HG03196 (cell line): ENCODE measurements around the gene TTLL10.

Experiments used
- ATAC-seq: cut with Tn5 transposase; IDR thresholded peaks from one replicate; pipeline ENCODE4 v1.9.1; 2021; ENCODE audit not compliant: unreplicated experiment

TTLL10 gene

DNA sequence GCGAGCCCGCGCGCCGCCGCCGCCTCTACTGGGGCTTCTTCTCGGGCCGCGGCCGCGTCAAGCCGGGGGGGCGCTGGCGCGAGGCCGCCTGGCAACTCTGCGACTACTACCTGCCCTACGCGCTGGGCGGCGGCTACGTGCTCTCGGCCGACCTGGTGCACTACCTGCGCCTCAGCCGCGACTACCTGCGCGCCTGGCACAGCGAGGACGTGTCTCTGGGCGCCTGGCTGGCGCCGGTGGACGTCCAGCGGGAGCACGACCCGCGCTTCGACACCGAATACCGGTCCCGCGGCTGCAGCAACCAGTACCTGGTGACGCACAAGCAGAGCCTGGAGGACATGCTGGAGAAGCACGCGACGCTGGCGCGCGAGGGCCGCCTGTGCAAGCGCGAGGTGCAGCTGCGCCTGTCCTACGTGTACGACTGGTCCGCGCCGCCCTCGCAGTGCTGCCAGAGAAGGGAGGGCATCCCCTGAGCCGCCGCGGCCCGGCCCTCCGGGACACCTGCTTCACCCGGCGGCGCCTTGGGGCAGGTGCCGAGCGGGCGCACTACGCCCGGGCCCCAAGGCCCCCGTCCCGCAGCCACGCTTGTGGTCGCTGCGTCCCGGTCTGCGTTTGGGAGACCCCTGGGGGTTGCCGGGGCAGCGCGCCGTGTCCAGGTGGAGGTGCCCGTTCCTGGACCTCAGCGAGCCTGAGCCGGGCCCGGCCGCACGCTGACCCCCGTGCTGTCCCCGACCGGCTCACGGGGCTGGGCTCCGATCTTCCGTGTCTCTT is 59.3 kb downstream of the TTLL10 start:
- ATAC-seq: no peak

DNA sequence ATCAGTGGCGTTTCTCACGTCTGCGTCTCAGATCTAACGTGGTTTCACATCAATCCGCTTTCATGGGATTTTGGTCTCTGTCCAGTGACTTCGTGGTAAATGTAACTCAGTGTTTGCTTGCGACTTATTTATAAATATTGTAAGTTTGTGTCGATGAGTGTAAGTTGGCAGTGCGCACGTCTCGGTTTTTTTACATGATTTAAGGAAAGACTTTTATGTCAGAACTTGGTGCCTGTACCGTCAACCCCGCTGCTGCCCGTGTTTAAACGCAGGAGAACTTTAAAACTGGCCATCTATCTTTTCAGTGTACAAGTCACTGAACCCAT is 59.9 kb downstream of the TTLL10 start:
- ATAC-seq: no peak

- ATAC-seq: no peak
These were observed 60.6 kb downstream of the TTLL10 start for GRCh38 chr1:1234180-1234808.

GRCh38 chr1:1235016-1235744 is 61.5 kb downstream of the TTLL10 start:
- ATAC-seq: no peak

DNA sequence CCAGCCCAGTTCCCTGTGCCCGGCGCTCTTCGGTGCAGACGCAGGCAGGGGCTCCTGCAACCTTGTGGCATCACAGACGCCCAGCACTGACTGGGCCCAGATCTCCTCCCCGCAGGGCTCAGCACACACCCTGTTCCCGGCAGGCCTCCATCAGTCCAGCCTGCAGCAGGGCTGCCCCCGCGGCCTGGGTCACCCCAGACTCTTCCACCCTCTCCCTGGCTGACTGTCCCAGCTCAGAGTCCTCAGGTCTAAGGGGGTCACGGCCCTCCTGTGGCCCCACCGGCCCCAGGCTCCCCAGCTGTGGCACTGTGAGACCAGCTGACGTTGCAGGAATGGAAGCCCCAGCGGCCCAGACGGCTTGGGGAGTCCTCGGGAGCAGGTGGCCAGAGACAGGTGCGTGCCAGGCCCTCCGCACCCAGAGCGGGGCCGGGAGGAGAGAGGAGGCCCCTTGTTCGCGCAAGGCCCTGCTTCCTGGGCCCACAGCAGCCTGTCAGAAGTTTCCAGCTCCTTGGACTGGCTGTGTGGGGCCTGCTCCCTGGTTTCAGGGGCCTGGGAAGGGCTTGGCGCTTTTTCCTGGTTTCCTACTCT is 62.6 kb downstream of the TTLL10 start:
- ATAC-seq: no peak

DNA sequence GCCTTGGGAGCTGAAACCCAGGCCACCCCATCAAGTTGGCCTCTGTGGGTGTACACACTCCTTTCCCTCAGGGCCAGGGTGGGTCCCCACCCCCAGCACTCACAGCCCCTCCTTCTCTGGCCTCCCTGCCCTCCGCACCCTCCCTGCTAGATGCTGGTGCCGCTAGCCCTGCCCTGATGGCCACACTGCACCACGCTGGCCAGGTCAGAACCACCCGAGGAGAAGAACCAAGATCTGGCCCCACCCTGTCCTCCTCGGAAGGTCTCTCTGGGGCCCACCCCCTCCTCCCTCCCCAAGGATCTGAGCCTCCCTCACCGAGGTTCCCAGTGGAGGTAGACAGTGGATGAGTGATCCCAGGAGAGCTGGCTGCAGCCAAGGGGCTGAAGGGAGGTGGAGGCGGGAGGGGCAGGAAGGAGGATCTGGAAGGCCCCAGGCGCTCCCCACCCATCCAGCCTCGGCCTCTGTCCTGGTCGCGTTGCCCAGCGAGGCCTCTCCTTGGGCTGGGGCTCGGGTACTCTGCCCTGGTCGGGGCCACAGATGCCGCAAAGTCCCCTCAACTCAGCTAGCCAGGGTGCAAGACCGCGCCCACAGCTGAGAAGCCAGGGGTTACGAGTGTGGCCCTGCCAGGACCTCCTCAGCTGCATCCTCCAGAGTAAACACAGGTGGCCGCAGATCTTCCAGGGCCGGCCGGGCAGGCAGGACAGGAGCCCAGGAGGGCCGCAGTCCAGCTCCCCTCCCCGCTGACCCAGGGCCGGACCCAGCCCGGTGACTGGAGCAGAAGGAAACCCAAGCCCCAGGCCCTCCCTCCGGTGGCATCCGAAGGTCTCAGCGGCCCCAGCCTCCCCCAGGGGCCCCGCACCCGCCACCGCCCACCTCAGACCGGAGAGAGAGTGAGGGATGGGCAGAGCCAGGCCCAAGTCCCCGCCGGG is 63.5 kb downstream of the TTLL10 start:
- ATAC-seq: no peak

- ATAC-seq: no peak
These were observed 64.4 kb downstream of the TTLL10 start for GRCh38 chr1:1237874-1238701.

- no peak for ATAC-seq
These were observed 65.1 kb downstream of the TTLL10 start for GRCh38 chr1:1238702-1239178.

GRCh38 chr1:1239227-1239613 is 65.5 kb downstream of the TTLL10 start:
- no peak for ATAC-seq

DNA sequence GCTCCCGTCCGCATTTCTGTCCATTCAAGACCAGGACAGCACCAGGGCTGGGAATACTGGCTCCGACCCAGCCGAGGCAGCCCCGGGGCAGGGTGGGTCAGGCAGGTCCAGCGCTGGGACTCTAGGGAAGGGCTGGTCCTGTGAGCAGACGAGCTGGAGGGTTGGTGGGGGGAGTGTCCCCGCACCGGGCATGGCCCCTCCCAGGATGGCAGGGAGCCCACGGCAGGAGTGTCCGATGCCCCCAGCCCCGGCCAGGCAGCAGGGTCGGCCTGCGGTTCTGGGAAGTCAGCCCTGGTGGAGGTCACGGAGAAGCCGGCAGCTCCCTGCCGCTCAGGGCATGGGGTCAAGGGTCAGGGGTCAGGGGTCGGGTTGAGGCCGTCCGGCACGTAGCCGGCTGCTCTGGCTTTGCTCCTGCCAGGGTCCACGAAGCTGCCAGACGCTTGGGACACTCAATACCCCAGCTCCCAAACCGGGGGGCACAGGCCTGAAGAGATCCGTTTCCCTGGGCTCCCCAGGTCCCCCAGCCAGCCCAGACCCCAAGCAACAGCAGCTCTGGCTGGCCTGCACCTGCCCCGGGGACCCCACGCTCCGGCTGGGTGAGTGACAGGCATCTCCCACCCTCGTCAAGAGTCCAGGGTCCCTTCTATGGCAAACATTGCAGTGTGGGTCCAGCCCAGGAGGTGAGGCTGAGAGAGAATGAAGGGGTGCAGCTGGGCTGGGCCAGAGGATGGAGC is 66.1 kb downstream of the TTLL10 start:
- ATAC-seq: no peak

- ATAC-seq: no peak
These were observed 66.7 kb downstream of the TTLL10 start for GRCh38 chr1:1240348-1240732.

DNA sequence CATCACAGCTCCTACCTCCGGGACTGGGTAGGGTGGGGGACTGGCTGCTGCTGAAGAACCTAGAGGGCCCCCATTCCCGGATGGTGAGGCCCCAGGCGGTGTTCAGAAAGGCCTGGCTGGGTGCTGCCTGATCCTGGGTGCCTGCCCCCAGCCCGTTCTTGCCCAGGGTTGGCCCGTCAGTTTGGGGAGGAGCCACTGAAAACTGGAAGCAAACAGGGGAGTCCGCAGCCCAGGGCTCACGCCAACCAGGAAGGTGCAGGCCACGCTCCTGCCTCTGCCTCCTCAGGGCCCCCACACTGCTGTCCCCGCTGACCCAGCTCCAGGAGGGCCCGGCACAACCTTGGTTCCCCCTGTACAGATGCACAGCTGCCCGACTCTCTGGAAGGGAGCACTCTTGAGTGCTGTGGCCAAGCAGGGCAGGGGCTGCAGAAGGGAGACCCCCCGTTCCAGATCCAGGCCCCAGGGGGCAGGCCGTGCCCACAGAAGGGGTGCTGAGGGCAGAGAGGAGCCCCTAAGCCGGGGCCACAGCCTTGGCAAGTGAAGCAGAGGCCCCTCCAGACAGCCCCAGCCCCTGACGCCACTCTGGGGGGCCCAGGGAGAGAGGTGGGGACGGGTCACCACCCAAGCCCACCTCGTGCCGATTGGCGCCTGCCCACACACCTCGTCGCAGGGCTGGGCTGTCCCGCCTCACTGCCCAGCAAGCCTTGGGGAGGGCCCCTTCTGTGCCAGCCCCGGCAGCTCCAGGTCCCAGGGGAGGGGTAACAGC is 67.3 kb downstream of the TTLL10 start:
- ATAC-seq: no peak

DNA sequence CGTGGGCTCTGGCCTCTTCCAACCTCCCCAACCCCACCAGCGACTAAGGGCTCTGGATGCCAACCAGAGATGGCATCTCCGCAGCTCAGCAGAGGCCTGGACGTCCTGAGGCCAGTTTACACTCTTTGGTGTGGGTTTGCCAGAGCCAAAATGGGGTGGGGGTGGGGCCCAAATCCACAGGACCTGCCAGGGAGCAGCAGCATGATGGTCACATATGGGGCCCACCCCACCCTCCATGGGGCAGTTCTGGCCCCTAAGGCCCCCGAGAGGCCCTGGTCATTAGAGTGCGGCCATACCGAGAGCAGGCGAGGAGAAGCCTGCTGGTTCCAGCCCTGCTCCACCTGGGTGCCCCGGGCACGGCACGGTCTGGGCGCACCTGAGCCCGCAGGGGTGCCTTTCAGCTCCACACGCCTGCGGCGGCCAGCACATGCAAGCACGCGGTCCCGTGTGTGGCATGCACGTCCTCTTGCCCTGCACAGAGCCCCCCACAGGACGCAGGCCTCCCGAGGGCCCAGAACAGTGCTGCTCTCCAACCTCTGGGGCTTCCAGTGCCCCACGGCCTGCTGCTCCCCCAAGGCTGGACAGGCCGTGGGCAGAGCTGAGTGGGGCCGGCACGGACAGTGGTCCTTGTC is 68.0 kb downstream of the TTLL10 start:
- no peak for ATAC-seq

DNA sequence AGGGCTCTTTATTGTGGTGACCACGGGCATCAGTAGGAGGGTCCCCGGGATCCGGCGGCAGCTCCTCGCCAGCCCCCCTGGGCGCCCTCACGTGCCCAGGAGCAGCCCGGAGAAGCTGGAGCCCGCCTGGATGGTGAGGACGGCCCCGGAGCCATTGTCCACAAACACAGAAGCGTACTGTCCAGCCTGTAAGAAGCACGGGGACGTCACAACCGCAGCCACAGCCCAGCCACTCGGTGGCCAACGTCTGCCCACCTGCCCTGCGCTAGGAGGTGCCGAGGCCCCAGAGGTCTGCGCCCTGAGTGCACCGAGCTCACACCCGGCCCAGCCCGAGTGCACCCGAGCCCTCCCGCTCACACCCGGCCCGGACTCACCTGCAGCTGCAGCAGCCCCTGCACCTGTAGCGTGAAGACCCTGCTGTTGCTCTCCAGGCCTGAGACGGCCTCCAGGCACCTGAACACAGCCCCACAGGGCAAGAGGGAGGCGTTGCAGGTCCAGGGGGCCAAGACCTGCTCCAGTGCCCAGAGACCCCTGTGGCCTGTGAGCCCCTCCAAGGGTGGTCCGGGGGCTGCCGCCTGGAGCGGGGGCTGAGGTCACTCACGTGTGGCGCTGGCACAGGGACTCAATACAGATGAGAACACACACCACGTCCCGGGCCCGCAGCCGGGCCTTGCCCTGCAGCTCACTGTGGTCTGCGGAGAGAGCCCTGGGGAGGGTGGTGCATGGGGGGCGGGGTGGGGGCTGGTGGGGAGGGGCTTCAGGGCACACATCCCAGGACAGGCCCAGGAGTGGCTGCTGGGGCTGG is 69.0 kb downstream of the TTLL10 start:
- no peak for ATAC-seq

- no peak for ATAC-seq
These were observed 69.6 kb downstream of the TTLL10 start for GRCh38 chr1:1243266-1243660.

DNA sequence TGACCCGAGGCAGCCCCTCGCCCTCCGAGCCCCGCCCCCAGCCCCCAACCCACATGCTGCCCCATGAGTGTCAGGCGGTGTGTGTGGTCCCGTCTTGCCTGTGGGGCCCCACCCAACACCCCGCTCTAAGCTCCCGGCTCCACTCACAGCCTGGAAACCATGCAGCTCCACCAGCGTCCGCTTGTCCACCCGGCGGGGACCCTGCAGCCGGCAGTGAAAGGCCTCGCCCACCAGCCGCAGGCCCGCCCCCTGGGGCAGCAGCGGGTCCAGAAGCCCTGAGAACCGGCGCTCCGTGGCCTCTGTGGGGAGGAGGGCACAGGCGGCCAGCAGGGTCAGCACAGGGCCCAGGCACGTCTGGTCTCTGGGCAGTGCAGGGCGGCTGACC is 70.1 kb downstream of the TTLL10 start:
- no peak for ATAC-seq

DNA sequence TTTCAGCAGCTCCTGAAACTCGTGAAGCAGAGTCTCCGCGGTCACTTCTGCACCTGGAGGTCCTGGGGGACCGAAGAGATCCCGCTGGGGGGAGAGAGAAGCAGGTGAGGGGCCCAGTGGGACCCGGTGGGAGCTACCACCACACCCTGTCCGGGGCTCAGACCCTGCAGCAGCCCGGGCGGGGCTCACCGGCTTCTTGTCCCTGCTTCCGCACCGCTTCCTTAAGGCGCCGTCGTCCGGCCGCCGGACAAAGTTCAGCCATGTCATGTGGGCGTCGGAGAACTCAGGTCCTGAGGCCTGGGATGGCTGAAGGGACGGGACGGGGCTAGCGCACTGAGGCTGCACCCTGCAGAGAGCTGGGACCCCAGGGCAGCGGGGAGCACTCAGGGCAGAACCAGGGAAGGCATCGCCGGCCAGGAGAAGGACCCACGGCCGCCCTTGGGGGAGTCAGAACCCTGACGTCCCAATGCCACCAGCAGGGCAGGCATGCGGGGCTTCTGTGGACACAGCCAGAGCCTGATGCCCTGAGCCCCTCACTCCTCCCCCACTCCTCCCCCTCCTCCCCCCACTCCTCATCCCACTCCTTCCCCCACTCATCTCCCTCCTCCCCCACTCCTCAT is 70.6 kb downstream of the TTLL10 start:
- no peak for ATAC-seq
